ENCODE measurements around the gene CMSS1.

Gene CMSS1

DNA sequence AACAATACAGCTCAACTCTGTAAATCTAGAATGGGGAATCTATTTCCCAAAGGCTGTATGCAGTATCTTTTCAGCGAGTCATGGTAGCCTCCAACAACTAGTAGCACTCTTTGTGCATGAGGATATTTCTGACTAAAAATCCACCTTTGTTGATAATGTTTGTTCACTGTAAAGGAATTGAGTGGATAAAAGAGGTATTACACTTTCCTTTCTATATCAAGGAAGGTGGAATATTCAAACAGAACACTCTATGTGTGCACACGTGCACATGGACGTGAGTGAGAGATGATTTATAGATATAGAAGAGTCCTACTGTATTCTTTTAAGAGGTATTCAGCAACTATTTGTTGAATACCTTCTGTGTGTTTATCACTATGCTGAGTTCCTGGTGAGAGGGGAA, 68.2 kb downstream of the CMSS1 start:
- H3K36me3 ChIP-seq (ENCODE audit: control insufficient read depth in 2 of 2, insufficient read depth in 1 of 2, low read length in 2 of 2): no peaks in the 10 kb centered on the region
- ChIA-PET CTCF (no interaction called here), POLR2A (no interaction called here)
- TF ChIP-seq, protein P1, sequence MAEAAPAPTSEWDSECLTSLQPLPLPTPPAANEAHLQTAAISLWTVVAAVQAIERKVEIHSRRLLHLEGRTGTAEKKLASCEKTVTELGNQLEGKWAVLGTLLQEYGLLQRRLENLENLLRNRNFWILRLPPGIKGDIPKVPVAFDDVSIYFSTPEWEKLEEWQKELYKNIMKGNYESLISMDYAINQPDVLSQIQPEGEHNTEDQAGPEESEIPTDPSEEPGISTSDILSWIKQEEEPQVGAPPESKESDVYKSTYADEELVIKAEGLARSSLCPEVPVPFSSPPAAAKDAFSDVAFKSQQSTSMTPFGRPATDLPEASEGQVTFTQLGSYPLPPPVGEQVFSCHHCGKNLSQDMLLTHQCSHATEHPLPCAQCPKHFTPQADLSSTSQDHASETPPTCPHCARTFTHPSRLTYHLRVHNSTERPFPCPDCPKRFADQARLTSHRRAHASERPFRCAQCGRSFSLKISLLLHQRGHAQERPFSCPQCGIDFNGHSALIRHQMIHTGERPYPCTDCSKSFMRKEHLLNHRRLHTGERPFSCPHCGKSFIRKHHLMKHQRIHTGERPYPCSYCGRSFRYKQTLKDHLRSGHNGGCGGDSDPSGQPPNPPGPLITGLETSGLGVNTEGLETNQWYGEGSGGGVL (tag by site-specific recombination; IDR thresholded peaks at IDR 0.05): no peak
- H3K4me1 ChIP-seq (ENCODE audit: control insufficient read depth, insufficient read depth, low read length): no peaks in the 10 kb centered on the region
- no peaks in the 10 kb centered on the region for H3K9me3 ChIP-seq (ENCODE audit: control insufficient read depth, insufficient read depth, low read depth, low read length)
- no peak overlapping the region for H3K4me3 ChIP-seq (ENCODE audit: low read depth, low read length)
- no peak overlapping the region for H3K27ac ChIP-seq (ENCODE audit: extremely low read depth, low read depth, low read length)

DNA sequence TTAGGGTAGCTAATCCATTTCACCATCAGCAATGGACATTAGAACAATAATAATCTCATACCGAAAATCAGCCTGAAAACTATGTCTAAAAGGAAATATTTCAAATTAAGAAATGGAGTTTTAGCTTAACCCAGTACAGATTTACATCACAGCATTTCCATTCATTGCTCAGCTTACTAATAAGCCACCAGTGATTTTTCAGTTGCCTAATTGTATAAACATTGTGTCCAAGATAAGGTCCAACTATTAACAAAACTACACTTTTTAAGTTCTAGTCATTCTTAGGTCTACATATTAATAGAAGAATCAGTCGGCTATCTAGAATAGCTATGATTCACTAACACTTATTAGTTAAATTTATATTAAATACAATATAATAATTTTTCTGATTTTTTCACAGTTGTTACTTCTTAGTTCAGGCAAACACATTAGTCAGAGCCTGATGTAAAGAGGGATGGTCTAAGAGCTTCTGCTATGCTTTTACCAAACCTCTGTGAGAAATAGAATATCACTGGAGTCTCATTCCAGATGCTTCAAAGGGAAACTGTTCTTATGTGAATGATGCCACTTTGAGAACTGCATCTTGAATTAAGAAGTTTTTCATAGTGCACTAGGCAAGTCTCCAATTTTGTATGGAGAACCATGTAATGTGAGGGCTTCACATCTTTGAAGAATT, 74.1 kb downstream of the CMSS1 start:
- CTCF ChIA-PET: no interaction called here

DNA sequence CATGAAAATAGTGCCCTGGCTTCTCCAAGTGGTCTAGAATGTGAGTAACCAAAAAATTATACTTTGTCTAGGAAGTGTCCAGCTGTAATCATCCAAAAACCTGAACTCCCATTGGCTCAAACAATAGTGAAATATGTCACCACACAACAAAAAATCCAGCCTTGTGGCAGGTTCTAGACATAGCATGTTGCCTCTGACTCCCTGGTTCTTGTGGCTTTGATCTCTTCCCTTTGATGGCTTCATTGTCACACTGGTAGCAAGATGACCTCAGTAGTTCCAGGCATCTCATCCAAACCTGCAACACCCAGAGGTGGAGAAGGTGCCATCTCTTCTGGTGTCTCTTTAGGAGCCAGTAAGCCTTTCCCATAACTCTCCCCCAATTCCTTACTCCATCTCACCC, 74.7 kb downstream of the CMSS1 start:
- CTCF ChIA-PET: no interaction called here
- no peak overlapping the region for H3K4me3 ChIP-seq (ENCODE audit: low read depth, low read length)
- H3K4me1 ChIP-seq (ENCODE audit: control insufficient read depth, insufficient read depth, low read length): no peaks in the 10 kb centered on the region
- TF ChIP-seq ZNF335 (tag by site-specific recombination; conservative IDR thresholded peaks at IDR 0.05): no peak
- POLR2A ChIA-PET: no interaction called here
- H3K27ac ChIP-seq (ENCODE audit: extremely low read depth, low read depth, low read length): no peak overlapping the region
- no peaks in the 10 kb centered on the region for H3K9me3 ChIP-seq (ENCODE audit: control insufficient read depth, insufficient read depth, low read depth, low read length)
- no peaks in the 10 kb centered on the region for H3K36me3 ChIP-seq (ENCODE audit: control insufficient read depth in 2 of 2, insufficient read depth in 1 of 2, low read length in 2 of 2)

More for the DNA sequence above, 74.1 kb downstream of the CMSS1 start:
- Histone ChIP-seq H3K4me1 (ENCODE audit: control insufficient read depth, insufficient read depth, low read length) (no peaks in the 10 kb centered on the region), H3K4me3 (ENCODE audit: low read depth, low read length) (no peak overlapping the region), H3K27ac (ENCODE audit: extremely low read depth, low read depth, low read length) (no peak overlapping the region), H3K36me3 (ENCODE audit: control insufficient read depth in 2 of 2, insufficient read depth in 1 of 2, low read length in 2 of 2) (no peaks in the 10 kb centered on the region), H3K9me3 (ENCODE audit: control insufficient read depth, insufficient read depth, low read depth, low read length) (no peaks in the 10 kb centered on the region)
- TF ChIP-seq ZNF138 (tag by site-specific recombination; IDR thresholded peaks at IDR 0.05; ENCODE audit: borderline replicate concordance) (no peak), ZNF623 (tag by site-specific recombination; IDR thresholded peaks at IDR 0.05) (no peak), ZNF707 (tag by site-specific recombination; IDR thresholded peaks at IDR 0.05) (no peak)
- POLR2A ChIA-PET: no interaction called here

DNA sequence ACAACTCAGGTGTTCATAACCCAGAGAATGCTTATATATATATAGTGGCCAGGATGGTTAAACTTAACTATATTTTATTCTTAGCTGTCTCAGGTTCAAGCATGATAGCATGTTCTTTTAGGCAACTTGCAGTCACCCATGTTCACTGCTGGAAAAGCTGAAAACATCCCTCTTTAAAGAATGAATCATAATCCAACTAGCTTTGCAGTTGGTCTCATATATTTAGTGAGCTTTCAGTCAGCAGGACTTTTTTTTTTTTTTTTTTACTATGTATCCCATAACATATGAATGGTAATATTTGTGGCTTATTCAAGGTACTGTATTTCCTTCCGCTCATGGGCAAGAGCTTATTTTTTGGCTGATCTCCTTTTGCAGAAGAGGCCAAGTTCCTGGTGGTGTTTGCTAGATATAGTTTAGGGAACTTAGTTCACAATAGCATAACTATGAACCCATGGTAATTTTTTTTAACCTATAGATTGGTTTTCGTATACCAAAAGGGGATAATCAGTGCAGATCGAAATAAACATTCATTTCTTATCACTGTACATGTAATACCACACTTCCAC, 77.6 kb downstream of the CMSS1 start:
- TF ChIP-seq ZNF394 (tag by site-specific recombination; IDR thresholded peaks at IDR 0.05; ENCODE audit: borderline replicate concordance): no peak
- TF ChIP-seq, protein P2, sequence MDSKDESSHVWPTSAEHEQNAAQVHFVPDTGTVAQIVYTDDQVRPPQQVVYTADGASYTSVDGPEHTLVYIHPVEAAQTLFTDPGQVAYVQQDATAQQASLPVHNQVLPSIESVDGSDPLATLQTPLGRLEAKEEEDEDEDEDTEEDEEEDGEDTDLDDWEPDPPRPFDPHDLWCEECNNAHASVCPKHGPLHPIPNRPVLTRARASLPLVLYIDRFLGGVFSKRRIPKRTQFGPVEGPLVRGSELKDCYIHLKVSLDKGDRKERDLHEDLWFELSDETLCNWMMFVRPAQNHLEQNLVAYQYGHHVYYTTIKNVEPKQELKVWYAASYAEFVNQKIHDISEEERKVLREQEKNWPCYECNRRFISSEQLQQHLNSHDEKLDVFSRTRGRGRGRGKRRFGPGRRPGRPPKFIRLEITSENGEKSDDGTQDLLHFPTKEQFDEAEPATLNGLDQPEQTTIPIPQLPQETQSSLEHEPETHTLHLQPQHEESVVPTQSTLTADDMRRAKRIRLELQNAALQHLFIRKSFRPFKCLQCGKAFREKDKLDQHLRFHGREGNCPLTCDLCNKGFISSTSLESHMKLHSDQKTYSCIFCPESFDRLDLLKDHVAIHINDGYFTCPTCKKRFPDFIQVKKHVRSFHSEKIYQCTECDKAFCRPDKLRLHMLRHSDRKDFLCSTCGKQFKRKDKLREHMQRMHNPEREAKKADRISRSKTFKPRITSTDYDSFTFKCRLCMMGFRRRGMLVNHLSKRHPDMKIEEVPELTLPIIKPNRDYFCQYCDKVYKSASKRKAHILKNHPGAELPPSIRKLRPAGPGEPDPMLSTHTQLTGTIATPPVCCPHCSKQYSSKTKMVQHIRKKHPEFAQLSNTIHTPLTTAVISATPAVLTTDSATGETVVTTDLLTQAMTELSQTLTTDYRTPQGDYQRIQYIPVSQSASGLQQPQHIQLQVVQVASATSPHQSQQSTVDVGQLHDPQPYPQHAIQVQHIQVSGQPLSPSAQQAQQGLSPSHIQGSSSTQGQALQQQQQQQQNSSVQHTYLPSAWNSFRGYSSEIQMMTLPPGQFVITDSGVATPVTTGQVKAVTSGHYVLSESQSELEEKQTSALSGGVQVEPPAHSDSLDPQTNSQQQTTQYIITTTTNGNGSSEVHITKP (tag by site-specific recombination; IDR thresholded peaks at IDR 0.05): no peak
- no peak for TF ChIP-seq ZNF560 (tag by site-specific recombination; IDR thresholded peaks at IDR 0.05; ENCODE audit: borderline replicate concordance)
- TF ChIP-seq ZNF174 (tag by site-specific recombination; IDR thresholded peaks at IDR 0.05): no peak
- TF ChIP-seq ZFP37 (tag by site-specific recombination; IDR thresholded peaks at IDR 0.05): no peak
- TF ChIP-seq, protein P3, sequence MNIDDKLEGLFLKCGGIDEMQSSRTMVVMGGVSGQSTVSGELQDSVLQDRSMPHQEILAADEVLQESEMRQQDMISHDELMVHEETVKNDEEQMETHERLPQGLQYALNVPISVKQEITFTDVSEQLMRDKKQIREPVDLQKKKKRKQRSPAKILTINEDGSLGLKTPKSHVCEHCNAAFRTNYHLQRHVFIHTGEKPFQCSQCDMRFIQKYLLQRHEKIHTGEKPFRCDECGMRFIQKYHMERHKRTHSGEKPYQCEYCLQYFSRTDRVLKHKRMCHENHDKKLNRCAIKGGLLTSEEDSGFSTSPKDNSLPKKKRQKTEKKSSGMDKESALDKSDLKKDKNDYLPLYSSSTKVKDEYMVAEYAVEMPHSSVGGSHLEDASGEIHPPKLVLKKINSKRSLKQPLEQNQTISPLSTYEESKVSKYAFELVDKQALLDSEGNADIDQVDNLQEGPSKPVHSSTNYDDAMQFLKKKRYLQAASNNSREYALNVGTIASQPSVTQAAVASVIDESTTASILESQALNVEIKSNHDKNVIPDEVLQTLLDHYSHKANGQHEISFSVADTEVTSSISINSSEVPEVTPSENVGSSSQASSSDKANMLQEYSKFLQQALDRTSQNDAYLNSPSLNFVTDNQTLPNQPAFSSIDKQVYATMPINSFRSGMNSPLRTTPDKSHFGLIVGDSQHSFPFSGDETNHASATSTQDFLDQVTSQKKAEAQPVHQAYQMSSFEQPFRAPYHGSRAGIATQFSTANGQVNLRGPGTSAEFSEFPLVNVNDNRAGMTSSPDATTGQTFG (tag by site-specific recombination; IDR thresholded peaks at IDR 0.05; ENCODE audit: borderline replicate concordance): no peak
- no peak for TF ChIP-seq ZBTB20 (tag by site-specific recombination; IDR thresholded peaks at IDR 0.05)
- no peak for TF ChIP-seq ZNF221 (tag by site-specific recombination; IDR thresholded peaks at IDR 0.05; ENCODE audit: borderline replicate concordance)
- no peak for TF ChIP-seq ZNF404 (tag by site-specific recombination; IDR thresholded peaks at IDR 0.05)
- TF ChIP-seq ZBTB1 (tag by site-specific recombination; IDR thresholded peaks at IDR 0.05): no peak
- TF ChIP-seq ZNF654 (tag by site-specific recombination; IDR thresholded peaks at IDR 0.05; ENCODE audit: low read depth): no peak; the same call in 1 of the 2 replicates
- POLR2A ChIA-PET: interaction anchor here (0.7 kb wide), 1 partner anchor 24 kb away, joined by 4 read pairs; no protein-coding TSS in a partner anchor
- no peaks in the 10 kb centered on the region for H3K9me3 ChIP-seq (ENCODE audit: control insufficient read depth, insufficient read depth, low read depth, low read length)
- CTCF ChIA-PET: interaction anchor here (0.6 to 1.4 kb wide), 2 partner anchors 24 to 78 kb away, joined by 3 to 4 read pairs; no protein-coding TSS in a partner anchor
- no peak overlapping the region for H3K4me3 ChIP-seq (ENCODE audit: low read depth, low read length)
- no peaks in the 10 kb centered on the region for H3K36me3 ChIP-seq (ENCODE audit: control insufficient read depth in 2 of 2, insufficient read depth in 1 of 2, low read length in 2 of 2)
- H3K4me1 ChIP-seq (ENCODE audit: control insufficient read depth, insufficient read depth, low read length): no peaks in the 10 kb centered on the region
- H3K27ac ChIP-seq (ENCODE audit: extremely low read depth, low read depth, low read length): no peak overlapping the region
